NT2/D1 (cell line): ENCODE measurements around the gene TNKS2.

Experiments
- SUZ12 ChIP-seq: IDR thresholded peaks from 2 replicates; pipeline ENCODE4 v1.6.1; 2011; ENCODE audit not compliant: insufficient read length, insufficient read depth; ENCODE audit errors: extremely low read depth
- YY1 ChIP-seq: IDR thresholded peaks from 2 replicates; pipeline ENCODE4 v1.6.1; 2011; ENCODE audit not compliant: insufficient read length, insufficient read depth
- ZNF274 ChIP-seq: IDR thresholded peaks from 2 replicates; pipeline ENCODE4 v1.6.1; 2011; ENCODE audit warnings: mild to moderate bottlenecking, low read depth, low read length

GRCh38 chr10:91875779-91876178, 77.6 kb downstream of the TNKS2 start:
- TF ChIP-seq ZNF274 (no peak), SUZ12 (no peak), YY1 (no peak)
